ENCODE measurements around the gene REM2. TPM values are rescaled to one million over a fixed set of nuclear protein-coding genes. Genes with fewer than 3 reads are reported as not detected.
A peak's percentile ranks its signal among the peaks of the same experiment; 100 is the strongest.

The REM2 gene
- polyA plus RNA-seq, 1 donor (not counting 4 experiments of a cell fraction or from before 2014, with no cell fraction given): 0.05 TPM

GRCh38 chr14:22918804-22919600 is 36.0 kb downstream of the REM2 start, which contains the start of gene RBM23:
Gene RBM23, minus strand, starts transcription at chr14:22919149.
- dilution Hi-C loops (cut with MboI; ENCODE audit: extremely low pct_ligation_motif_present, low sequenced_read_pairs): no loop called here
- FAIRE-seq (peak; percentile 84), DNase-seq (ENCODE audit: low read depth, low spot score) (peak; percentile 100)
- Histone ChIP-seq H3K4me3 (ENCODE audit: control insufficient read depth in 2 of 3, extremely low read depth in 1 of 3, insufficient read depth in 2 of 3, low read depth in 1 of 3, low read length in 3 of 3) (peak within 1 kb of the TSS; percentile 56 to 99 (median 98)), H3K9me1 (ENCODE audit: control insufficient read depth, extremely low read depth, insufficient read depth, low read length) (peaks cover 2% of the 10 kb centered on the region), H3K9me3 (ENCODE audit: control insufficient read depth, low read depth, low read length) (no peaks in the 10 kb centered on the region), H4K20me1 (ENCODE audit: control insufficient read depth, extremely low read depth, insufficient read depth, low read length) (no peaks in the 10 kb centered on the region), H3K27me3 (ENCODE audit: control insufficient read depth, extremely low read depth, insufficient read depth, low read length) (no peaks in the 10 kb centered on the region), H3K4me1 (ENCODE audit: control insufficient read depth, extremely low read depth, insufficient read depth, low read length) (peaks cover 39% of the 10 kb centered on the region), H3K4me2 (ENCODE audit: control insufficient read depth, extremely low read depth, insufficient read depth, low read depth, low read length) (peak within 1 kb of the TSS; percentile 91), H3K27ac (ENCODE audit: control insufficient read depth, insufficient read depth, low read length) (peak within 1 kb of the TSS; percentile 92), H3K36me3 (ENCODE audit: control insufficient read depth in 2 of 2, extremely low read depth in 1 of 2, insufficient read depth in 2 of 2, low read length in 2 of 2) (peaks cover 21 to 30% of the 10 kb centered on the region in 2 experiments), H3K79me2 (ENCODE audit: control insufficient read depth, insufficient read depth, low read length) (peaks cover 27% of the 10 kb centered on the region), H3K9ac (ENCODE audit: control insufficient read depth, extremely low read depth, insufficient read depth, low read length) (peak within 1 kb of the TSS; percentile 97), H2AFZ (ENCODE audit: control insufficient read depth, low read length) (peak within 1 kb of the TSS; percentile 54)
- TF ChIP-seq CTCF (optimal IDR thresholded peaks at IDR 0.05 in 1 of 3, IDR thresholded peaks at IDR 0.05 in 1 of 3, conservative IDR thresholded peaks at IDR 0.05 in 1 of 3; ENCODE audit: extremely low read depth in 1 of 3, insufficient read depth in 2 of 3, low read length in 3 of 3) (no peak), EZH2 (IDR thresholded peaks at IDR 0.05; ENCODE audit: low read length) (no peak)

GRCh38 chr14:22919601-22919921 is 36.5 kb downstream of the REM2 start:
- H3K9ac ChIP-seq (ENCODE audit: control insufficient read depth, extremely low read depth, insufficient read depth, low read length): peak overlapping the region; percentile 57
- H3K4me1 ChIP-seq (ENCODE audit: control insufficient read depth, extremely low read depth, insufficient read depth, low read length): peaks cover 39% of the 10 kb centered on the region
- no peak for FAIRE-seq
- no peak for DNase-seq (ENCODE audit: low read depth, low spot score)
- H3K4me2 ChIP-seq (ENCODE audit: control insufficient read depth, extremely low read depth, insufficient read depth, low read depth, low read length): peak overlapping the region; percentile 86
- H2AFZ ChIP-seq (ENCODE audit: control insufficient read depth, low read length): peak overlapping the region; percentile 54
- peaks cover 23% of the 10 kb centered on the region for H3K79me2 ChIP-seq (ENCODE audit: control insufficient read depth, insufficient read depth, low read length)
- no peaks in the 10 kb centered on the region for H3K9me3 ChIP-seq (ENCODE audit: control insufficient read depth, low read depth, low read length)
- H3K27me3 ChIP-seq (ENCODE audit: control insufficient read depth, extremely low read depth, insufficient read depth, low read length): no peaks in the 10 kb centered on the region
- dilution Hi-C loops (cut with MboI; ENCODE audit: extremely low pct_ligation_motif_present, low sequenced_read_pairs): no loop called here
- peak overlapping the region; percentile 79 for H3K27ac ChIP-seq (ENCODE audit: control insufficient read depth, insufficient read depth, low read length)
- no peaks in the 10 kb centered on the region for H4K20me1 ChIP-seq (ENCODE audit: control insufficient read depth, extremely low read depth, insufficient read depth, low read length)
- H3K36me3 ChIP-seq (ENCODE audit: control insufficient read depth in 2 of 2, extremely low read depth in 1 of 2, insufficient read depth in 2 of 2, low read length in 2 of 2): peaks cover 25 to 36% of the 10 kb centered on the region in 2 experiments
- peak overlapping the region in 2 of 3 experiments; percentile 10 to 62 for H3K4me3 ChIP-seq (ENCODE audit: control insufficient read depth in 2 of 3, extremely low read depth in 1 of 3, insufficient read depth in 2 of 3, low read depth in 1 of 3, low read length in 3 of 3)
- no peak for TF ChIP-seq EZH2 (IDR thresholded peaks at IDR 0.05; ENCODE audit: low read length)
- no peak for TF ChIP-seq CTCF (optimal IDR thresholded peaks at IDR 0.05 in 1 of 3, IDR thresholded peaks at IDR 0.05 in 1 of 3, conservative IDR thresholded peaks at IDR 0.05 in 1 of 3; ENCODE audit: extremely low read depth in 1 of 3, insufficient read depth in 2 of 3, low read length in 3 of 3)
- peaks cover 2% of the 10 kb centered on the region for H3K9me1 ChIP-seq (ENCODE audit: control insufficient read depth, extremely low read depth, insufficient read depth, low read length)
